PC-9 (cell line): Measurements from ENCODE around the gene RBM39. TPM values are rescaled to one million over a fixed set of nuclear protein-coding genes. Genes with fewer than 3 reads are reported as not detected.

Experiments
- BruUV-seq: library from RNA; stranded (reverse); fragments of 400-500 nt; replicated peaks from 2 replicates; lab custom pipeline; 2021; lab: Mats Ljungman, UMichigan
- CTCF ChIA-PET: fragments of 300-600 bp; sonication (Branson Sonifier 250); formaldehyde crosslinking; loops from one replicate; lab custom pipeline; 2022; ENCODE audit warnings: antibody characterized with exemption; lab: Charles Lee
- POLR2A ChIA-PET: fragments of 300-600 bp; sonication (Branson Sonifier 250); formaldehyde crosslinking; loops from one replicate; lab custom pipeline; 2022; ENCODE audit warnings: antibody characterized with exemption; ENCODE audit not compliant: unreplicated experiment; lab: Charles Lee
- DNase-seq, 2 experiments: peaks; one replicate each; pipeline versions ENCODE4 v3.0.0 to v3.0.0-alpha.2; 2015 to 2022; ENCODE audit warnings: mixed read lengths in 1 of 2
- H2AFZ ChIP-seq: fragments of 200-600 bp; sonication (generic); 2 replicates; pipeline ENCODE4 v1.8.1; 2017; ENCODE audit warnings: antibody characterized with exemption
- H3F3A ChIP-seq: fragments of 200-600 bp; sonication (generic); 2 replicates; pipeline ENCODE4 v1.8.1; 2017; ENCODE audit warnings: antibody characterized with exemption, mild to moderate bottlenecking, low read depth; ENCODE audit not compliant: insufficient read depth
- H3K27ac ChIP-seq: fragments of 200-600 bp; sonication (generic); 2 replicates; pipeline ENCODE4 v1.6.1; 2016; ENCODE audit warnings: mixed run types
- H3K27me3 ChIP-seq: fragments of 200-600 bp; sonication (generic); 2 replicates; pipeline ENCODE4 v1.6.1; 2016; ENCODE audit warnings: low read depth, mixed run types; ENCODE audit not compliant: insufficient read depth
- H3K36me3 ChIP-seq: fragments of 200-600 bp; sonication (generic); 2 replicates; pipeline ENCODE4 v1.6.1; 2016; ENCODE audit warnings: low read depth, mixed run types
- H3K4me1 ChIP-seq: fragments of 200-600 bp; sonication (generic); replicated peaks from 2 replicates; pipeline ENCODE4 v1.6.1; 2016; ENCODE audit warnings: mixed run types; ENCODE audit not compliant: insufficient read depth
- H3K4me2 ChIP-seq: fragments of 200-600 bp; sonication (generic); 2 replicates; pipeline ENCODE4 v1.6.1; 2017; ENCODE audit warnings: mixed run types
- H3K4me3 ChIP-seq: fragments of 200-600 bp; sonication (generic); 2 replicates; pipeline ENCODE4 v1.6.1; 2016; ENCODE audit warnings: mixed run types
- H3K79me2 ChIP-seq: fragments of 200-600 bp; sonication (generic); 2 replicates; pipeline ENCODE4 v1.6.1; 2017; ENCODE audit warnings: low read depth, mixed run types
- H3K9me2 ChIP-seq: fragments of 200-600 bp; sonication (generic); 2 replicates; pipeline ENCODE4 v1.8.1; 2017; ENCODE audit warnings: mild to moderate bottlenecking; ENCODE audit not compliant: insufficient read depth
- H3K9me3 ChIP-seq: fragments of 200-600 bp; sonication (generic); 2 replicates; pipeline ENCODE4 v1.8.1; 2016; ENCODE audit warnings: low read depth; ENCODE audit not compliant: insufficient read depth
- H4K20me1 ChIP-seq: fragments of 200-600 bp; sonication (generic); 2 replicates; pipeline ENCODE4 v1.8.1; 2017; ENCODE audit not compliant: insufficient read depth
- CTCF ChIP-seq: fragments of 200-600 bp; sonication (generic); conservative IDR thresholded peaks from 2 replicates; pipeline ENCODE4 v1.6.1; 2017; ENCODE audit warnings: mixed run types, antibody characterized with exemption, mild to moderate bottlenecking, moderate library complexity
- EZH2 ChIP-seq: fragments of 200-600 bp; sonication (generic); IDR thresholded peaks from 2 replicates; pipeline ENCODE4 v1.8.0; 2017; ENCODE audit warnings: antibody characterized with exemption, low read depth
- intact Hi-C: fragments of 100-400 bp; cut with micrococcal nuclease; formaldehyde crosslinking; loops from one replicate; pipeline ENCODE4 v1.10.0; 2022; ENCODE audit not compliant: unreplicated experiment
- total RNA-seq: library from RNA; stranded (reverse); gene quantifications from 2 replicates; pipeline ENCODE4 v1.2.3, GENCODE V29; 2021

The RBM39 gene
- total RNA-seq, 1 experiment from 2014 or later = 379 TPM

GRCh38 chr20:35664466-35665206 lies 77.4 kb downstream of the RBM39 start, which contains the start of the genes CPNE1 and RBM12:
Gene CPNE1, minus strand, starts transcription at chr20:35664900. Its CDS starts 31,977 bp downstream, at chr20:35632923.
Gene RBM12, minus strand, starts transcription at chr20:35664900. Its CDS starts 9,578 bp downstream, at chr20:35655322.
- Histone ChIP-seq H3K9me3 (no peaks in the 10 kb centered on the region), H3K79me2 (peaks cover 51% of the 10 kb centered on the region), H3K4me2 (peak within 1 kb of the TSS; percentile 87), H3K4me1 (peaks cover 37% of the 10 kb centered on the region), H4K20me1 (peaks cover 46% of the 10 kb centered on the region), H3K36me3 (no peaks in the 10 kb centered on the region), H3K27ac (peak within 1 kb of the TSS; percentile 86), H2AFZ (peak within 1 kb of the TSS; percentile 97), H3K9me2 (no peaks in the 10 kb centered on the region), H3K27me3 (no peaks in the 10 kb centered on the region), H3K4me3 (peak within 1 kb of the TSS; percentile 99), H3F3A (peaks cover 16% of the 10 kb centered on the region)
- ChIA-PET CTCF (interaction anchor here (0.5 to 0.9 kb wide), 4 partner anchors 46 to 361 kb away, joined by 3 to 7 read pairs (median 4); no protein-coding TSS in a partner anchor), POLR2A (interaction anchor here (0.5 to 1.0 kb wide), 3 partner anchors 49 to 290 kb away, joined by 3 to 22 read pairs (median 3); partner anchors contain the start of genes SCAND1 and SPAG4)
- no TSS peak for BruUV-seq
- DNase-seq = peak; percentile 80 to 94
- TF ChIP-seq CTCF = no peak
- no peak for TF ChIP-seq EZH2
- intact Hi-C loops = loop anchor here (5.0 kb wide), 2 partner anchors 78 to 97 kb away; partner anchors contain the start of gene RBM39

GRCh38 chr20:35663516-35664465 lies 78.3 kb downstream of the RBM39 start:
- intact Hi-C loops = loop anchor here (2.0 to 5.0 kb wide), 3 partner anchors 47 to 96 kb away; partner anchors contain the start of gene RBM39
- peak overlapping the region; percentile 97 for H2AFZ ChIP-seq
- no peaks in the 10 kb centered on the region for H3K9me2 ChIP-seq
- TF ChIP-seq EZH2 (no peak), CTCF (no peak)
- H3K79me2 ChIP-seq = peaks cover 59% of the 10 kb centered on the region
- peaks cover 42% of the 10 kb centered on the region for H3K4me1 ChIP-seq
- H4K20me1 ChIP-seq = peaks cover 53% of the 10 kb centered on the region
- H3K9me3 ChIP-seq = no peaks in the 10 kb centered on the region
- ChIA-PET POLR2A (interaction anchor here (0.5 to 0.7 kb wide), 4 partner anchors 68 to 291 kb away, joined by 3 to 5 read pairs (median 3); partner anchors contain the start of gene SCAND1), CTCF (interaction anchor here (0.7 kb wide), 1 partner anchor 133 kb away, joined by 3 read pairs; no protein-coding TSS in a partner anchor)
- H3K4me2 ChIP-seq = peak overlapping the region; percentile 87
- H3K36me3 ChIP-seq = no peaks in the 10 kb centered on the region
- peak; percentile 40 to 44 for DNase-seq
- H3K27ac ChIP-seq = peak overlapping the region; percentile 86
- H3K27me3 ChIP-seq = no peaks in the 10 kb centered on the region
- peak overlapping the region; percentile 99 for H3K4me3 ChIP-seq
- peaks cover 16% of the 10 kb centered on the region for H3F3A ChIP-seq
- no TSS peak for BruUV-seq

GRCh38 chr20:35662551-35662950 lies 79.5 kb downstream of the RBM39 start:
- POLR2A ChIA-PET = interaction anchor here (0.5 kb wide), 1 partner anchor 207 kb away, joined by 3 read pairs; no protein-coding TSS in a partner anchor
- CTCF ChIA-PET = no interaction called here
- H3K4me2 ChIP-seq = peak overlapping the region; percentile 87
- peaks cover 64% of the 10 kb centered on the region for H4K20me1 ChIP-seq
- H3K4me1 ChIP-seq = peaks cover 47% of the 10 kb centered on the region
- H3F3A ChIP-seq = peaks cover 16% of the 10 kb centered on the region
- no peaks in the 10 kb centered on the region for H3K9me3 ChIP-seq
- H2AFZ ChIP-seq = no peak overlapping the region
- H3K9me2 ChIP-seq = no peaks in the 10 kb centered on the region
- no peaks in the 10 kb centered on the region for H3K27me3 ChIP-seq
- peak overlapping the region; percentile 99 for H3K4me3 ChIP-seq
- H3K27ac ChIP-seq = no peak overlapping the region
- DNase-seq = no peak
- H3K79me2 ChIP-seq = peaks cover 71% of the 10 kb centered on the region
- peaks cover 1% of the 10 kb centered on the region; the same call in 1 of the 2 replicates for H3K36me3 ChIP-seq
- no TSS peak for BruUV-seq
- TF ChIP-seq CTCF = no peak
- no peak for TF ChIP-seq EZH2
- intact Hi-C loops = loop anchor here (2.0 to 5.0 kb wide), 3 partner anchors 46 to 95 kb away; partner anchors contain the start of gene RBM39
